ENCODE data around the gene DCLK1. TPM values are rescaled to one million over a fixed set of nuclear protein-coding genes. Genes with fewer than 3 reads are reported as not detected.

Gene DCLK1
- total and polyA plus RNA-seq, 4 donors: 0.04 to 0.56 (median 0.20) TPM

DNA sequence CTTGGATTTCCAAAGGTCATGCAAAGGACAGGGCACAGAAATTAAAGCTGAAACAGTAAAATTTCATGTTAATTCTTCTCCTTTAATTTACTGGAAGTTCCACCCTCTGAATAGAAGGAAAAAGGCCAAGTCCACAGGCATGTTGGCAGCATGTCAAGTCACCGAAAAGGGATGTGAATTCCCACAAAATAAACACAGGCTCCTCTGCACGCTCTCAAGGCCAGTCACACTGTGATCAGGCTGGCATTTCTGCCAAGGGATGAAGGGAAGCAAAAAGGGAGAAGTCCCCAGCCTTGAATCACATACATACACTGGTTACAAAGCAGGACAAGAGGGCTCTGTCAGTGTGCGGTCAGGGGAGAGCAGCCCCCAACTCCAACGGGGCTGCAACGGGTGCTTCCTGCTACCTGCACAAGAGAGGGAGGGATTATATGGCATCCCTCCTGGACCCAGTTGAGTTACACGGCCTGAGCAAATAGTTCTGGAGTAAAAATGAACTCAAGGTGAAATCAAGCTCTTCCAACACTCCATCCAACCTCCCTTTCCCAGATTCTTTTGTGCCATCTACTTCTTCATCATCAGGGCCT lies 6.9 kb downstream of the DCLK1 start (continued):
- no peak for TF ChIP-seq EGR1 (IDR thresholded peaks at IDR 0.05; ENCODE audit: low read depth in 2 of 2)

DNA sequence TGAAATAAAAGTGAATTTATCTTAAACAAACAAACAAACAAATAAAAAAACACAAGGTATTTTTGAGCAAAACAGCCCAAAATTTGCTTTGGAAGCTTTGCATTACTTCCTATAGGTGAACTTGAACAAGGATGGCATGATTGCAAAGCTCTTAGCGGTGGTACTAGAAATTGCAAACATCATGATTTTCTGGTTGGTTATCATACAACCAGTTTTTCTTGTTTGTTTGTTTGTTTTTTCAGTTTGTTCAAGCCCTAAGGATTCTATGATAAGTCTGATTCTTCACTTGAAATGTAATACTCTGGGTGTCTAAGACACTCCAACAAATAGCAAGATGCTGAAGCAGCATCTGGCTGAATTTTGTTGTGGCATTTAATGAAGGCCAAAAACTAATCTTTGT lies 15.9 kb downstream of the DCLK1 start:
- WGBS: 92% methylated on average over 1 of the region's 1 CpG
- H3K4me1 ChIP-seq (ENCODE audit: control insufficient read depth in 4 of 4, insufficient read depth in 4 of 4, low read length in 3 of 4): no peaks in the 10 kb centered on the region

DNA sequence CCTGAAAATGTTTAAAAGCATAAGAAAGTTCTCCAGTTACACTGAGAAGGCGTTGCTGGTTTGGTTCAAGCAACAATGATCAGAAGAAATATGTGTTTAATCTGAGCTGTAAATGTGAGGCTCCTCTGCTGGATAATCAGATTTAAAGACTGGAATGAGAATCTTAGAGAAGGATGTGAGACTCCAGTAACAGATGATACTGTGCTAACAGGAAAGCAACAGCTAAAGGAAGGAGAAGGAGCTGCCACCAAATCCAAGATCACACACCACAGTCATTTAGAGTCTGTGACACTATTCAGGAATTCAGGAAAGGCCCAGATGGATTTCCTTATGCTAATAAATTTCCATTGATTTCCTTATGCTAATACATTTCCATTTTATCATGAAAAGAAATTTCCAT lies 16.9 kb downstream of the DCLK1 start:
- no peaks in the 10 kb centered on the region for H3K27me3 ChIP-seq (ENCODE audit: control insufficient read depth in 4 of 4, insufficient read depth in 4 of 4, low read length in 3 of 4)
- H3K36me3 ChIP-seq (ENCODE audit: control insufficient read depth in 4 of 4, insufficient read depth in 3 of 4, low read depth in 1 of 4, low read length in 3 of 4): no peaks in the 10 kb centered on the region
- H3K9me3 ChIP-seq (ENCODE audit: control insufficient read depth in 4 of 4, low read length in 3 of 4): no peaks in the 10 kb centered on the region
- WGBS: 52% methylated on average over 1 of the region's 1 CpG
- H3K9ac ChIP-seq (ENCODE audit: low read depth in 1 of 2, low read length in 2 of 2): no peak overlapping the region
- DNase-seq (ENCODE audit: low spot score): no peak
- no peaks in the 10 kb centered on the region for H3K4me1 ChIP-seq (ENCODE audit: control insufficient read depth in 4 of 4, insufficient read depth in 4 of 4, low read length in 3 of 4)
- no peak overlapping the region for H3K27ac ChIP-seq (ENCODE audit: low read depth in 1 of 2, low read length in 2 of 2)
- TF ChIP-seq GABPA (IDR thresholded peaks at IDR 0.05 in 1 of 2, conservative IDR thresholded peaks at IDR 0.05 in 1 of 2): no peak
- no peak for TF ChIP-seq YY1 (IDR thresholded peaks at IDR 0.05)
- TF ChIP-seq RXRA (IDR thresholded peaks at IDR 0.05): no peak
- no peak for TF ChIP-seq TAF1 (conservative IDR thresholded peaks at IDR 0.05)
- no peak for TF ChIP-seq SP1 (IDR thresholded peaks at IDR 0.05)
- TF ChIP-seq NR2F2 (IDR thresholded peaks at IDR 0.05): no peak
- TF ChIP-seq, protein P1, sequence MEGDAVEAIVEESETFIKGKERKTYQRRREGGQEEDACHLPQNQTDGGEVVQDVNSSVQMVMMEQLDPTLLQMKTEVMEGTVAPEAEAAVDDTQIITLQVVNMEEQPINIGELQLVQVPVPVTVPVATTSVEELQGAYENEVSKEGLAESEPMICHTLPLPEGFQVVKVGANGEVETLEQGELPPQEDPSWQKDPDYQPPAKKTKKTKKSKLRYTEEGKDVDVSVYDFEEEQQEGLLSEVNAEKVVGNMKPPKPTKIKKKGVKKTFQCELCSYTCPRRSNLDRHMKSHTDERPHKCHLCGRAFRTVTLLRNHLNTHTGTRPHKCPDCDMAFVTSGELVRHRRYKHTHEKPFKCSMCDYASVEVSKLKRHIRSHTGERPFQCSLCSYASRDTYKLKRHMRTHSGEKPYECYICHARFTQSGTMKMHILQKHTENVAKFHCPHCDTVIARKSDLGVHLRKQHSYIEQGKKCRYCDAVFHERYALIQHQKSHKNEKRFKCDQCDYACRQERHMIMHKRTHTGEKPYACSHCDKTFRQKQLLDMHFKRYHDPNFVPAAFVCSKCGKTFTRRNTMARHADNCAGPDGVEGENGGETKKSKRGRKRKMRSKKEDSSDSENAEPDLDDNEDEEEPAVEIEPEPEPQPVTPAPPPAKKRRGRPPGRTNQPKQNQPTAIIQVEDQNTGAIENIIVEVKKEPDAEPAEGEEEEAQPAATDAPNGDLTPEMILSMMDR (IDR thresholded peaks at IDR 0.05; ENCODE audit: low read depth, low read length, missing input control): no peak
- no peak for TF ChIP-seq FOXA2 (IDR thresholded peaks at IDR 0.05)
- TF ChIP-seq, protein P2, sequence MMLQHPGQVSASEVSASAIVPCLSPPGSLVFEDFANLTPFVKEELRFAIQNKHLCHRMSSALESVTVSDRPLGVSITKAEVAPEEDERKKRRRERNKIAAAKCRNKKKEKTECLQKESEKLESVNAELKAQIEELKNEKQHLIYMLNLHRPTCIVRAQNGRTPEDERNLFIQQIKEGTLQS (IDR thresholded peaks at IDR 0.05): no peak
- TF ChIP-seq, protein P3, sequence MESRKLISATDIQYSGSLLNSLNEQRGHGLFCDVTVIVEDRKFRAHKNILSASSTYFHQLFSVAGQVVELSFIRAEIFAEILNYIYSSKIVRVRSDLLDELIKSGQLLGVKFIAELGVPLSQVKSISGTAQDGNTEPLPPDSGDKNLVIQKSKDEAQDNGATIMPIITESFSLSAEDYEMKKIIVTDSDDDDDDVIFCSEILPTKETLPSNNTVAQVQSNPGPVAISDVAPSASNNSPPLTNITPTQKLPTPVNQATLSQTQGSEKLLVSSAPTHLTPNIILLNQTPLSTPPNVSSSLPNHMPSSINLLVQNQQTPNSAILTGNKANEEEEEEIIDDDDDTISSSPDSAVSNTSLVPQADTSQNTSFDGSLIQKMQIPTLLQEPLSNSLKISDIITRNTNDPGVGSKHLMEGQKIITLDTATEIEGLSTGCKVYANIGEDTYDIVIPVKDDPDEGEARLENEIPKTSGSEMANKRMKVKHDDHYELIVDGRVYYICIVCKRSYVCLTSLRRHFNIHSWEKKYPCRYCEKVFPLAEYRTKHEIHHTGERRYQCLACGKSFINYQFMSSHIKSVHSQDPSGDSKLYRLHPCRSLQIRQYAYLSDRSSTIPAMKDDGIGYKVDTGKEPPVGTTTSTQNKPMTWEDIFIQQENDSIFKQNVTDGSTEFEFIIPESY (IDR thresholded peaks at IDR 0.05): no peak
- no peak for TF ChIP-seq HNF4A (conservative IDR thresholded peaks at IDR 0.05)
- TF ChIP-seq, protein P4, sequence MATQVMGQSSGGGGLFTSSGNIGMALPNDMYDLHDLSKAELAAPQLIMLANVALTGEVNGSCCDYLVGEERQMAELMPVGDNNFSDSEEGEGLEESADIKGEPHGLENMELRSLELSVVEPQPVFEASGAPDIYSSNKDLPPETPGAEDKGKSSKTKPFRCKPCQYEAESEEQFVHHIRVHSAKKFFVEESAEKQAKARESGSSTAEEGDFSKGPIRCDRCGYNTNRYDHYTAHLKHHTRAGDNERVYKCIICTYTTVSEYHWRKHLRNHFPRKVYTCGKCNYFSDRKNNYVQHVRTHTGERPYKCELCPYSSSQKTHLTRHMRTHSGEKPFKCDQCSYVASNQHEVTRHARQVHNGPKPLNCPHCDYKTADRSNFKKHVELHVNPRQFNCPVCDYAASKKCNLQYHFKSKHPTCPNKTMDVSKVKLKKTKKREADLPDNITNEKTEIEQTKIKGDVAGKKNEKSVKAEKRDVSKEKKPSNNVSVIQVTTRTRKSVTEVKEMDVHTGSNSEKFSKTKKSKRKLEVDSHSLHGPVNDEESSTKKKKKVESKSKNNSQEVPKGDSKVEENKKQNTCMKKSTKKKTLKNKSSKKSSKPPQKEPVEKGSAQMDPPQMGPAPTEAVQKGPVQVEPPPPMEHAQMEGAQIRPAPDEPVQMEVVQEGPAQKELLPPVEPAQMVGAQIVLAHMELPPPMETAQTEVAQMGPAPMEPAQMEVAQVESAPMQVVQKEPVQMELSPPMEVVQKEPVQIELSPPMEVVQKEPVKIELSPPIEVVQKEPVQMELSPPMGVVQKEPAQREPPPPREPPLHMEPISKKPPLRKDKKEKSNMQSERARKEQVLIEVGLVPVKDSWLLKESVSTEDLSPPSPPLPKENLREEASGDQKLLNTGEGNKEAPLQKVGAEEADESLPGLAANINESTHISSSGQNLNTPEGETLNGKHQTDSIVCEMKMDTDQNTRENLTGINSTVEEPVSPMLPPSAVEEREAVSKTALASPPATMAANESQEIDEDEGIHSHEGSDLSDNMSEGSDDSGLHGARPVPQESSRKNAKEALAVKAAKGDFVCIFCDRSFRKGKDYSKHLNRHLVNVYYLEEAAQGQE (IDR thresholded peaks at IDR 0.05): no peak
- TF ChIP-seq, protein P5, sequence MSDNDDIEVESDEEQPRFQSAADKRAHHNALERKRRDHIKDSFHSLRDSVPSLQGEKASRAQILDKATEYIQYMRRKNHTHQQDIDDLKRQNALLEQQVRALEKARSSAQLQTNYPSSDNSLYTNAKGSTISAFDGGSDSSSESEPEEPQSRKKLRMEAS (IDR thresholded peaks at IDR 0.05): no peak
- no peak for TF ChIP-seq EGR1 (IDR thresholded peaks at IDR 0.05; ENCODE audit: low read depth in 2 of 2)
- TF ChIP-seq RAD21 (IDR thresholded peaks at IDR 0.05): no peak
- no peak for TF ChIP-seq FOXA1 (IDR thresholded peaks at IDR 0.05)
- no peak for TF ChIP-seq JUND (IDR thresholded peaks at IDR 0.05)
- no peak overlapping the region for H3K4me3 ChIP-seq (ENCODE audit: low read depth in 1 of 3, low read length in 3 of 3)

More for the DNA sequence above, 15.9 kb downstream of the DCLK1 start:
- DNase-seq (ENCODE audit: low spot score): no peak
- Histone ChIP-seq H3K9ac (ENCODE audit: low read depth in 1 of 2, low read length in 2 of 2) (no peak overlapping the region), H3K36me3 (ENCODE audit: control insufficient read depth in 4 of 4, insufficient read depth in 3 of 4, low read depth in 1 of 4, low read length in 3 of 4) (no peaks in the 10 kb centered on the region), H3K9me3 (ENCODE audit: control insufficient read depth in 4 of 4, low read length in 3 of 4) (no peaks in the 10 kb centered on the region), H3K27ac (ENCODE audit: low read depth in 1 of 2, low read length in 2 of 2) (no peak overlapping the region), H3K27me3 (ENCODE audit: control insufficient read depth in 4 of 4, insufficient read depth in 4 of 4, low read length in 3 of 4) (no peaks in the 10 kb centered on the region), H3K4me3 (ENCODE audit: low read depth in 1 of 3, low read length in 3 of 3) (no peak overlapping the region)
- TF ChIP-seq, protein P1 (IDR thresholded peaks at IDR 0.05; ENCODE audit: low read depth, low read length, missing input control): no peak
- no peak for TF ChIP-seq SP1 (IDR thresholded peaks at IDR 0.05)
- no peak for TF ChIP-seq TAF1 (conservative IDR thresholded peaks at IDR 0.05)
